H1 (cell line): Measurements from ENCODE around the gene HACE1. TPM values are rescaled to one million over a fixed set of nuclear protein-coding genes. Genes with fewer than 3 reads are reported as not detected.

Experiments
- CTCF ChIA-PET: fragments of 300-600 bp; sonication (Branson Sonifier 250); formaldehyde crosslinking; loops from one replicate; lab custom pipeline; 2021; ENCODE audit not compliant: partially characterized antibody; lab: Charles Lee
- POLR2A ChIA-PET: fragments of 300-600 bp; sonication (Branson Sonifier 250); formaldehyde crosslinking; loops from one replicate; lab custom pipeline; 2021; ENCODE audit warnings: inconsistent platforms; ENCODE audit not compliant: partially characterized antibody; lab: Charles Lee
- DNase-seq, 2 experiments: peaks; one replicate each; pipeline versions ENCODE4 v3.0.0 to v3.0.0-alpha.2; 2010 to 2022; ENCODE audit warnings: low spot score in 2 of 2, low read depth in 1 of 2, mixed read lengths in 1 of 2
- FAIRE-seq: peaks from 2 replicates; lab custom pipeline; 2011; peaks lifted over from hg19 to GRCh38; lab: Jason Lieb, UNC
- H2AFZ ChIP-seq: 2 replicates; pipeline ENCODE4 v1.8.1; 2012; ENCODE audit warnings: low read length, inconsistent platforms
- H2AK5ac ChIP-seq: 2 replicates; pipeline ENCODE4 v1.6.1; 2013; ENCODE audit warnings: low read depth, low read length
- H2BK120ac ChIP-seq: replicated peaks from 2 replicates; pipeline ENCODE3; 2013; ENCODE audit warnings: low read depth, low read length, inconsistent platforms
- H2BK12ac ChIP-seq: 2 replicates; pipeline ENCODE4 v1.6.1; 2013; ENCODE audit warnings: low read depth, low read length
- H2BK15ac ChIP-seq: 2 replicates; pipeline ENCODE4 v1.6.1; 2013; ENCODE audit warnings: low read length
- H2BK20ac ChIP-seq: 2 replicates; pipeline ENCODE4 v1.6.1; 2013; ENCODE audit warnings: low read length
- H2BK5ac ChIP-seq: 2 replicates; pipeline ENCODE4 v1.6.1; 2013; ENCODE audit warnings: low read depth, low read length
- H3K14ac ChIP-seq: 2 replicates; pipeline ENCODE4 v1.6.1; 2013; ENCODE audit warnings: inconsistent platforms; ENCODE audit not compliant: insufficient read length
- H3K18ac ChIP-seq: 2 replicates; pipeline ENCODE4 v1.6.1; 2013; ENCODE audit warnings: low read length; ENCODE audit errors: extremely low read depth
- H3K23ac ChIP-seq: 2 replicates; pipeline ENCODE4 v1.6.1; 2013; ENCODE audit warnings: inconsistent platforms; ENCODE audit not compliant: insufficient read length
- H3K23me2 ChIP-seq: 2 replicates; pipeline ENCODE4 v1.6.1; 2013; ENCODE audit warnings: low read depth, low read length
- H3K27ac ChIP-seq: 2 replicates; pipeline ENCODE4 v1.6.1; 2011; ENCODE audit warnings: low read depth, low read length, inconsistent platforms
- H3K27me3 ChIP-seq, 4 experiments: replicated peaks in 1 of 4; 1 replicate in 1 of 4; 2 replicates in 3 of 4; pipeline versions ENCODE4 v1.6.1 to v1.8.1; 2011 to 2013; ENCODE audit warnings: low read length in 3 of 4, mild to moderate bottlenecking in 3 of 4, inconsistent platforms in 2 of 4, mixed read lengths in 2 of 4, moderate library complexity in 1 of 4; ENCODE audit not compliant: control insufficient read depth in 3 of 4, insufficient read depth in 3 of 4; ENCODE audit errors: extremely low read depth in 1 of 4
- H3K36me3 ChIP-seq, 4 experiments: 2 replicates each; pipeline versions ENCODE4 v1.6.1 to v1.8.1; 2011 to 2013; ENCODE audit warnings: mild to moderate bottlenecking in 4 of 4, low read length in 3 of 4, moderate library complexity in 2 of 4, control low read depth in 1 of 4, inconsistent platforms in 1 of 4; ENCODE audit not compliant: insufficient read depth in 4 of 4, control insufficient read depth in 2 of 4
- H3K4ac ChIP-seq: replicated peaks from 2 replicates; pipeline ENCODE3; 2013; ENCODE audit warnings: low read length, low read depth, mixed read lengths, inconsistent platforms; ENCODE audit not compliant: insufficient read length
- H3K4me1 ChIP-seq, 4 experiments: replicated peaks in 1 of 4; 1 replicate in 1 of 4; 2 replicates in 3 of 4; pipeline versions ENCODE4 v1.6.1 to v1.8.1; 2011 to 2013; ENCODE audit warnings: low read length in 3 of 4, inconsistent platforms in 2 of 4, mixed read lengths in 1 of 4; ENCODE audit not compliant: insufficient read depth in 4 of 4, control insufficient read depth in 3 of 4
- H3K4me2 ChIP-seq, 2 experiments: 2 replicates each; pipeline versions ENCODE4 v1.6.1 to v1.8.1; 2011 to 2013; ENCODE audit warnings: low read depth in 2 of 2, low read length in 2 of 2, control low read depth in 1 of 2, inconsistent platforms in 1 of 2, mild to moderate bottlenecking in 1 of 2; ENCODE audit not compliant: insufficient read depth in 1 of 2
- H3K4me3 ChIP-seq, 4 experiments: fragments of 200-600, 300-600 bp in 1 of 4; sonication (generic), shearing (Covaris generic), sonication (Bioruptor Twin) in 1 of 4; 2 replicates each; pipeline versions ENCODE4 v1.5.1 to v1.8.1; 2011 to 2016; ENCODE audit warnings: low read length in 4 of 4, low read depth in 3 of 4, control low read depth in 2 of 4, inconsistent platforms in 2 of 4, mild to moderate bottlenecking in 2 of 4, mixed read lengths in 1 of 4, moderate library complexity in 1 of 4; ENCODE audit not compliant: insufficient read depth in 2 of 4; ENCODE audit errors: extremely low read depth in 1 of 4
- H3K56ac ChIP-seq: replicated peaks from 2 replicates; pipeline ENCODE3; 2013; ENCODE audit warnings: low read depth, mild to moderate bottlenecking, mixed read lengths, low read length, inconsistent platforms; ENCODE audit not compliant: insufficient read length
- H3K79me1 ChIP-seq: 2 replicates; pipeline ENCODE4 v1.6.1; 2013; ENCODE audit warnings: low read depth, low read length, control low read depth
- H3K79me2 ChIP-seq, 2 experiments: 2 replicates each; pipeline versions ENCODE4 v1.6.1 to v1.8.1; 2012 to 2013; ENCODE audit warnings: low read length in 2 of 2, mild to moderate bottlenecking in 2 of 2, inconsistent platforms in 1 of 2; ENCODE audit not compliant: insufficient read depth in 2 of 2, control insufficient read depth in 1 of 2
- H3K9ac ChIP-seq, 4 experiments: replicated peaks in 1 of 4; 1 replicate in 1 of 4; 2 replicates in 3 of 4; pipeline versions ENCODE4 v1.6.1 to v1.8.1; 2011 to 2013; ENCODE audit warnings: low read depth in 3 of 4, low read length in 3 of 4, control low read depth in 2 of 4, mild to moderate bottlenecking in 2 of 4, moderate library complexity in 2 of 4, inconsistent platforms in 1 of 4; ENCODE audit errors: extremely low read depth in 1 of 4
- H3K9me3 ChIP-seq, 2 experiments: 2 replicates each; pipeline versions ENCODE4 v1.6.1 to v1.8.1; 2012 to 2013; ENCODE audit warnings: mild to moderate bottlenecking in 2 of 2, moderate library complexity in 2 of 2, control low read depth in 1 of 2, inconsistent platforms in 1 of 2, low read depth in 1 of 2, low read length in 1 of 2, mixed read lengths in 1 of 2; ENCODE audit not compliant: insufficient read depth in 2 of 2
- H4K20me1 ChIP-seq, 2 experiments: replicated peaks in 1 of 2; 2 replicates each; pipeline versions ENCODE3 to v1.8.1; 2011 to 2013; ENCODE audit warnings: inconsistent platforms in 2 of 2, low read length in 2 of 2, mild to moderate bottlenecking in 1 of 2; ENCODE audit not compliant: insufficient read depth in 2 of 2, control insufficient read depth in 1 of 2
- H4K5ac ChIP-seq: 2 replicates; pipeline ENCODE4 v1.6.1; 2013; ENCODE audit warnings: low read length, low read depth, mixed read lengths, inconsistent platforms; ENCODE audit not compliant: insufficient read length
- H4K8ac ChIP-seq: 2 replicates; pipeline ENCODE4 v1.8.0; 2013; ENCODE audit warnings: mild to moderate bottlenecking, moderate library complexity, low read length, inconsistent platforms; ENCODE audit not compliant: insufficient read depth; ENCODE audit errors: extremely low read depth
- H4K91ac ChIP-seq: replicated peaks from 2 replicates; pipeline ENCODE3; 2013; ENCODE audit warnings: low read length, mixed read lengths, inconsistent platforms; ENCODE audit not compliant: insufficient read length
- RAD21 ChIP-seq, 2 experiments: IDR thresholded peaks in 1 of 2; conservative IDR thresholded peaks in 1 of 2; 2 replicates each; pipeline ENCODE4 v1.6.1; 2011; ENCODE audit warnings: low read depth in 2 of 2, low read length in 2 of 2, improper control_type of control experiment in 1 of 2, inconsistent platforms in 1 of 2, mild to moderate bottlenecking in 1 of 2, moderate library complexity in 1 of 2
- WGBS, 2 experiments: shearing (Covaris generic) in 1 of 2; methylation state at CpG; one replicate each; pipeline versions ENCODE4 v1.1.6 to v1.1.7; 2013 to 2015; ENCODE audit warnings: low lambda C conversion rate in 2 of 2, mixed read lengths in 2 of 2, inconsistent platforms in 1 of 2, low coverage in 1 of 2, missing lambda C conversion rate in 1 of 2; ENCODE audit not compliant: insufficient replicate concordance in 2 of 2, insufficient coverage in 1 of 2, insufficient read length in 1 of 2; ENCODE audit errors: extremely low coverage in 1 of 2, missing lambda C conversion rate in 1 of 2; 5-methylcytosine and 5-hydroxymethylcytosine counted together
- polyA plus RNA-seq, 7 experiments: library from polyadenylated mRNA; depleted of rRNA in 3 of 7; stranded (reverse) in 5 of 7; unstranded in 2 of 7; fragments of >200 nt in 5 of 7; fragments of 200-250 nt in 2 of 7; gene quantifications; 1 replicate in 5 of 7; 2 replicates in 1 of 7; 4 replicates in 1 of 7; pipeline versions ENCODE4 v1.2.1 to v1.2.3, GENCODE V29; 2011 to 2013; ENCODE audit warnings: missing spikeins in 2 of 7, mixed read lengths in 2 of 7
- total RNA-seq: library from RNA; stranded (reverse); fragmentation: NEBNext Ultra II Directional; extraction: Animal tissue kit (Norgen Biotek cat#: 25700); gene quantifications from 2 replicates; pipeline ENCODE4 v1.2.1, GENCODE V29; 2021

Gene HACE1
- total and polyA plus RNA-seq, 2 of the 8 experiments (the other 6 are each of a cell fraction or from before 2014, with no cell fraction given): 7.1 to 21.3 TPM

GRCh38 chr6:104736545-104736944, 123.2 kb downstream of the HACE1 start:
- Histone ChIP-seq H3K79me1 (no peaks in the 10 kb centered on the region), H4K91ac (no peak overlapping the region), H2BK120ac (no peak overlapping the region), H3K4ac (no peak overlapping the region), H2AFZ (no peak overlapping the region), H3K9ac (no peak overlapping the region), H3K27me3 (no peaks in the 10 kb centered on the region), H2AK5ac (no peak overlapping the region), H3K23me2 (no peaks in the 10 kb centered on the region), H3K36me3 (no peaks in the 10 kb centered on the region), H3K27ac (no peak overlapping the region), H2BK20ac (no peak overlapping the region), H3K14ac (no peak overlapping the region), H4K5ac (no peak overlapping the region), H3K4me2 (no peak overlapping the region), H3K56ac (no peak overlapping the region), H3K18ac (no peak overlapping the region), H2BK15ac (no peak overlapping the region), H3K4me1 (no peaks in the 10 kb centered on the region), H2BK5ac (no peak overlapping the region), H4K20me1 (no peaks in the 10 kb centered on the region), H4K8ac (no peak overlapping the region), H3K4me3 (no peak overlapping the region), H3K23ac (no peak overlapping the region), H3K79me2 (no peaks in the 10 kb centered on the region), H3K9me3 (no peaks in the 10 kb centered on the region; a peak in 1 of 4 replicates), H2BK12ac (no peak overlapping the region)
- 85% methylated on average over 1 of the region's 1 CpG; no CpG with 5 or more reads in 1 of the 2 experiments for WGBS, 2 experiments
- no peak for TF ChIP-seq RAD21 (IDR thresholded peaks at IDR 0.05 in 1 of 2, conservative IDR thresholded peaks at IDR 0.05 in 1 of 2; ENCODE audit: low read depth in 2 of 2, low read length in 2 of 2)
- no peak for FAIRE-seq
- ChIA-PET CTCF (no interaction called here), POLR2A (no interaction called here)
- DNase-seq: no peak
